ENCODE results near the gene CST4.
"Not testable (repeated sequence)": the region's sequence is repeated elsewhere in the genome, so short reads cannot be mapped to it uniquely, and the experiment has no call there.

The CST4 gene

GRCh38 chr20:23659610-23659988 lies 29.2 kb downstream of the CST4 start:
- not testable (repeated sequence) for DNase-seq

GRCh38 chr20:23658989-23659609 lies 29.7 kb downstream of the CST4 start:
- no peak for DNase-seq

- DNase-seq, result no peak
Measured at GRCh38 chr20:23658336-23658735, 30.5 kb downstream of the CST4 start.

GRCh38 chr20:23657202-23657601 lies 31.6 kb downstream of the CST4 start:
- no peak for DNase-seq

GRCh38 chr20:23656372-23656771 lies 32.5 kb downstream of the CST4 start:
- no peak for DNase-seq

GRCh38 chr20:23655491-23656211 lies 33.2 kb downstream of the CST4 start:
- DNase-seq, result no peak

- no peak for DNase-seq
Measured at GRCh38 chr20:23654717-23655116, 34.1 kb downstream of the CST4 start.

- DNase-seq, result no peak
Measured at GRCh38 chr20:23654000-23654399, 34.8 kb downstream of the CST4 start.

GRCh38 chr20:23653400-23653938 lies 35.4 kb downstream of the CST4 start:
- no peak for DNase-seq

- DNase-seq, result no peak
Measured at GRCh38 chr20:23652926-23653325, 35.9 kb downstream of the CST4 start.

GRCh38 chr20:23652371-23652770 lies 36.5 kb downstream of the CST4 start:
- no peak for DNase-seq

- DNase-seq, result no peak
Measured at GRCh38 chr20:23651117-23651516, 37.7 kb downstream of the CST4 start.

- no peak for DNase-seq
Measured at GRCh38 chr20:23649830-23650417, 38.9 kb downstream of the CST4 start.

- DNase-seq, result no peak
Measured at GRCh38 chr20:23649242-23649641, 39.6 kb downstream of the CST4 start.

GRCh38 chr20:23647346-23647745 lies 41.5 kb downstream of the CST4 start:
- DNase-seq, result no peak

GRCh38 chr20:23646106-23646873 lies 42.5 kb downstream of the CST4 start:
- DNase-seq, result no peak

- DNase-seq, result no peak
Measured at GRCh38 chr20:23645575-23645974, 43.3 kb downstream of the CST4 start.

GRCh38 chr20:23644164-23644563 lies 44.7 kb downstream of the CST4 start:
- DNase-seq, result no peak

GRCh38 chr20:23643659-23644058 lies 45.2 kb downstream of the CST4 start:
- no peak for DNase-seq

- no peak for DNase-seq
Measured at GRCh38 chr20:23641936-23642751, 46.7 kb downstream of the CST4 start.

- no peak for DNase-seq
Measured at GRCh38 chr20:23640671-23641667, 47.9 kb downstream of the CST4 start.

All from CD4-positive, alpha-beta T cell treated with Interleukin-6 for 4 hours (primary cell).